Ishikawa (cell line): Measurements from ENCODE around the gene GRB10.

Source experiments
- CEBPB ChIP-seq: IDR thresholded peaks from 2 replicates; pipeline ENCODE4 v1.6.1; 2012
- CREB1 ChIP-seq: IDR thresholded peaks from 2 replicates; pipeline ENCODE4 v1.6.1; 2012; ENCODE audit warnings: low read depth
- EGR1 ChIP-seq: IDR thresholded peaks from 2 replicates; pipeline ENCODE4 v1.6.1; 2012
- EP300 ChIP-seq: IDR thresholded peaks from 2 replicates; pipeline ENCODE4 v1.6.1; 2012; ENCODE audit warnings: borderline replicate concordance
- FOXM1 ChIP-seq: IDR thresholded peaks from 2 replicates; pipeline ENCODE4 v1.6.1; 2012; ENCODE audit warnings: low read depth, borderline replicate concordance
- NFIC ChIP-seq: IDR thresholded peaks from 2 replicates; pipeline ENCODE4 v1.6.1; 2012
- RAD21 ChIP-seq: IDR thresholded peaks from 2 replicates; pipeline ENCODE4 v1.6.1; 2012; ENCODE audit warnings: low read depth
- REST ChIP-seq: IDR thresholded peaks from 2 replicates; pipeline ENCODE4 v1.6.1; 2012; ENCODE audit warnings: low read depth, mild to moderate bottlenecking
- TAF1 ChIP-seq: IDR thresholded peaks from 2 replicates; pipeline ENCODE4 v1.6.1; 2012; ENCODE audit warnings: low read depth, mild to moderate bottlenecking
- TCF12 ChIP-seq: IDR thresholded peaks from 2 replicates; pipeline ENCODE4 v1.6.1; 2012; ENCODE audit warnings: low read depth
- TEAD4 ChIP-seq: IDR thresholded peaks from 2 replicates; pipeline ENCODE4 v1.6.1; 2012
- YY1 ChIP-seq: IDR thresholded peaks from 2 replicates; pipeline ENCODE4 v1.6.1; 2012; ENCODE audit warnings: low read depth
- ZBTB7A ChIP-seq: IDR thresholded peaks from 2 replicates; pipeline ENCODE4 v1.6.1; 2012; ENCODE audit warnings: low read depth
- TF ChIP-seq, protein P1 (sequence below): IDR thresholded peaks from 2 replicates; pipeline ENCODE4 v1.6.1; 2012
- TF ChIP-seq, protein P2 (sequence below): IDR thresholded peaks from 2 replicates; pipeline ENCODE4 v1.6.1; 2012

Gene GRB10

GRCh38 chr7:50806143-50806542, 23.4 kb upstream of the GRB10 start:
- TF ChIP-seq, protein P1, sequence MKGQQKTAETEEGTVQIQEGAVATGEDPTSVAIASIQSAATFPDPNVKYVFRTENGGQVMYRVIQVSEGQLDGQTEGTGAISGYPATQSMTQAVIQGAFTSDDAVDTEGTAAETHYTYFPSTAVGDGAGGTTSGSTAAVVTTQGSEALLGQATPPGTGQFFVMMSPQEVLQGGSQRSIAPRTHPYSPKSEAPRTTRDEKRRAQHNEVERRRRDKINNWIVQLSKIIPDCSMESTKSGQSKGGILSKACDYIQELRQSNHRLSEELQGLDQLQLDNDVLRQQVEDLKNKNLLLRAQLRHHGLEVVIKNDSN: no peak
- no peak for TF ChIP-seq FOXM1
- TF ChIP-seq, protein P2, sequence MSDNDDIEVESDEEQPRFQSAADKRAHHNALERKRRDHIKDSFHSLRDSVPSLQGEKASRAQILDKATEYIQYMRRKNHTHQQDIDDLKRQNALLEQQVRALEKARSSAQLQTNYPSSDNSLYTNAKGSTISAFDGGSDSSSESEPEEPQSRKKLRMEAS: no peak
- TF ChIP-seq NFIC: no peak
- TF ChIP-seq EGR1: no peak
- no peak for TF ChIP-seq YY1
- TF ChIP-seq TEAD4: no peak
- TF ChIP-seq REST: no peak
- no peak for TF ChIP-seq EP300
- no peak for TF ChIP-seq TCF12
- TF ChIP-seq CEBPB: no peak

GRCh38 chr7:50805447-50806125, 22.9 kb upstream of the GRB10 start:
- TF ChIP-seq ZBTB7A (no peak), RAD21 (no peak), REST (no peak)

GRCh38 chr7:50803359-50804337, 21.0 kb upstream of the GRB10 start:
- no peak for TF ChIP-seq NFIC
- no peak for TF ChIP-seq REST
- TF ChIP-seq RAD21: no peak
- no peak for TF ChIP-seq FOXM1
- no peak for TF ChIP-seq CREB1
- TF ChIP-seq TEAD4: no peak
- TF ChIP-seq EGR1: no peak
- no peak for TF ChIP-seq CEBPB
- no peak for TF ChIP-seq YY1
- TF ChIP-seq EP300: no peak
- TF ChIP-seq, protein P1: no peak
- no peak for TF ChIP-seq TAF1
- TF ChIP-seq, protein P2: no peak
- TF ChIP-seq ZBTB7A: no peak
- no peak for TF ChIP-seq TCF12

DNA sequence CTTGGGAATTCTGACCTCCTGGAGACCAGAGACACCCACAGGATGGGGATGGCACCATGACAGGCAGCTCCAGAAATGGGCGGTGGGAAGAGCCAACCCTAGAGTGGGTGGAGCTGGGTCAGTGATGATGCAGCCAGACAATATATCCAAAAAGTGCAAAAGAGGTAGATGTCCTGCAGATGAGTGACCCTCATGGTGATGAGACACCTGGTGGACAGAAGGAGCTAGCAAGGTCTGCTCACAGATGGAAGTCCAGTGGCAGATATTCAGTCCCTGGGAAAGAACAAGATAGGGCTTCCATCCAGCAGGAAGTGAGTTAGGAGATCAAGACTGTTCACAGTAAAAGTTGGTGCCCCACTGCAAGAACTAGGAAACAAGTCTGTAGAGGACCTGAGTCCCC, 19.2 kb upstream of the GRB10 start:
- TF ChIP-seq RAD21 (0 out of 2 replicates have a peak, but pooled peaks have one; percentile 17), FOXM1 (no peak)

GRCh38 chr7:50799873-50800272, 17.2 kb upstream of the GRB10 start:
- TF ChIP-seq YY1 (no peak), EP300 (no peak), TCF12 (no peak)
- TF ChIP-seq, protein P1: no peak
